Heart right ventricle (tissue), 16 donors: ENCODE results near the gene SHANK2. TPM values are rescaled to one million over a fixed set of nuclear protein-coding genes. Genes with fewer than 3 reads are reported as not detected.

Source experiments
- ATAC-seq, 8 donors: fragments of 200-7000 bp; cut with Tn5 transposase; one replicate each; pipeline ENCODE4 v1.9.1; 2020; ENCODE audit warnings: mild to moderate bottlenecking in 8 of 8, moderate library complexity in 8 of 8, moderate number of reproducible peaks in 1 of 8
- DNase-seq, 2 donors: peaks; one replicate each; pipeline ENCODE4 v3.0.0-alpha.2; 2020
- H3K27ac ChIP-seq, 10 donors: fragments of 200-600 bp; sonication (generic) in 2 of 10; one replicate each; pipeline versions ENCODE4 v1.5.0 to v1.8.0; 2020 to 2022; ENCODE audit warnings: mild to moderate bottlenecking in 3 of 10
- H3K27me3 ChIP-seq, 7 donors: fragments of 200-600 bp; one replicate each; pipeline ENCODE4 v1.8.0; 2021 to 2022; ENCODE audit warnings: mild to moderate bottlenecking in 2 of 7
- H3K36me3 ChIP-seq, 9 donors: fragments of 200-600 bp; sonication (generic) in 1 of 9; one replicate each; pipeline versions ENCODE4 v1.5.0 to v1.8.0; 2020 to 2022; ENCODE audit warnings: mild to moderate bottlenecking in 2 of 9
- H3K4me1 ChIP-seq, 9 donors: fragments of 200-600 bp; sonication (generic) in 1 of 9; one replicate each; pipeline versions ENCODE4 v1.5.0 to v1.8.0; 2020 to 2022; ENCODE audit warnings: mild to moderate bottlenecking in 4 of 9
- H3K4me3 ChIP-seq, 10 donors: fragments of 200-600 bp; sonication (generic) in 2 of 10; one replicate each; pipeline versions ENCODE4 v1.5.0 to v1.8.0; 2020 to 2022; ENCODE audit warnings: mild to moderate bottlenecking in 7 of 10, moderate library complexity in 2 of 10
- H3K9me3 ChIP-seq, 11 donors: fragments of 200-600 bp in 10 of 11; sonication (generic) in 2 of 11; one replicate each; pipeline versions ENCODE4 v1.5.0 to v1.8.0; 2013 to 2022; ENCODE audit warnings: mild to moderate bottlenecking in 2 of 11, control low read depth in 1 of 11, moderate library complexity in 1 of 11
- WGBS, 2 donors: extraction: QIAGEN DNeasy Blood & Tissue Kit; methylation state at CpG; one replicate each; pipeline ENCODE4 v1.1.7; 2013; ENCODE audit warnings: inconsistent platforms in 1 of 2; 5-methylcytosine and 5-hydroxymethylcytosine counted together
- intact Hi-C, 10 donors: fragments of 100-400 bp; cut with DNase I; formaldehyde crosslinking; loops; one replicate each; pipeline versions ENCODE4 v1.11.1 to v1.14.2; 2022
- polyA plus RNA-seq, 2 donors: library from polyadenylated mRNA; stranded (reverse); fragments of 200-250 nt; gene quantifications; one replicate each; pipeline ENCODE4 v1.2.3, GENCODE V29; 2013
- total RNA-seq, 10 donors: library from RNA; stranded (reverse); fragmentation: NEBNext Ultra II Directional in 3 of 10; extraction: Animal tissue kit (Norgen Biotek cat#: 25700) in 3 of 10; gene quantifications; one replicate each; pipeline versions ENCODE4 v1.2.1 to v1.2.4, GENCODE V29; 2021 to 2023
- TF ChIP-seq, protein P1 (sequence below), 9 donors: fragments of 200-600 bp; sonication (generic) in 2 of 9; IDR thresholded peaks; one replicate each; pipeline versions ENCODE4 v1.5.0 to v1.8.0; 2021 to 2022; ENCODE audit warnings: antibody characterized with exemption in 9 of 9, mild to moderate bottlenecking in 5 of 9, moderate library complexity in 1 of 9
- donor health status: Arrhythmogenic right ventricular cardiomyopathy.
- donor health status: ischemic (EF 13 %, LVEDD 7.1; RV severe dilation, severe dysfunction).
- donor health status: healthy with polysubstance abuse.
- donor health status: DM: no; HTN: yes; CAD: no.
- donor health status: DM: no; HTN: no; CAD: no.
- donor health status: ischemic (EF 25% LVEDD 6.9; RV normal size, moderate dysfunction).
- donor health status: ischemic (EF 25% LVEDD 5.7; RV mildly dilated, moderate dysfunction).
- donor health status: healthy.
- donor health status: DM: yes; HTN: yes; CAD: no.
- donor health status: Ischemic cardiomyopathy.
- donor health status: ischemic (EF 35%, LVEDD 5.7; RV mildly dilated, moderate dysfunction).
- donor health status: nonischemic (EF 11% LVEDD 7.7; RV severe dilation, severe dysfunction).
- donor health status: DM: yes; HTN: yes; CAD: no.
- donor health status: PGD.
- donor health status: ischemic (EF 29% LVEDD 5.4; RV normal size, mild dysfunction).
- donor health status: nonischemic (EF 23%, LVEDD 6.1; RV moderate dilation, normal function).

The SHANK2 gene
- total and polyA plus RNA-seq, 12 donors, result under 0.01 to 0.71 (median 0.44) TPM; not detected in 2

DNA sequence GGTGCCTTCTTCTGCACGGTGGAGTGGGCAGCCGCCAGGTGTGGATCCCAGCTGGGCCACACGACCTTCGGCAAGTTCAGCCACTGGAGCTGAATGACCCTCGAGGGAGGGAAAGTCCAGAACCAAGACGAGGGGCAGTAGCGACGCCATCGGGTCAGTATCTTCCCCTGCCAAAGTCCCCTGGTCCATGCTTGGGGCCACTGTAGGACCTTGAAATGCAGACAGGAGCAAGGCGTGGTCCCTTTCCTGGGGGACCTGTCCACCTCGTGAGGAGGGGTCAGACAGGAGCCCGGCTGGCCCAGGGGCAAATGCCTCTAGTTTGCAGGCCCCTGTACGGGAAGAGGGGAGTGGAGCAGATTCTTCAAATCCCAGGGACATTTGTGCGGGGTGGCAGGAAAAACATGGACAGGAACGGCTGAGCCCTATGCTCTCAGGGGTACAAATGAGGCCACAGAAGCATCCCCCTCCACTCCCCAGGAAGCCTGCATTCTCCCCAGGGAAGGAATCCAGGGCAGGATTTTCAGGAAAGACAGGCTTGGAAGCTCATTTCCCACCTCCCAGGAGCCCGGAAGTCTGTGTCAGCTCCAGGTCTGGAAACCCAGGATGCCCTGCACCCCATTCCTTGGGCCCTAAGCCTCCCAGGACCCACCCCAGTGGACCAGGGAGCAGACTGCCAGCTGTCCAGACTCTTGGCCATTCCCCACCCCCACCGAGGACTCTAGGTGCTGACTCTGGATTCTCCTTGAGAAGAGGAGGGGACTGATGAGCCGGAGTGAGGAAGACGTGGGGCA, 6.6 kb downstream of the SHANK2 start:
- Histone ChIP-seq H3K36me3 (no peaks in the 10 kb centered on the region), H3K9me3 (no peaks in the 10 kb centered on the region), H3K27ac (no peak overlapping the region), H3K4me3 (no peak overlapping the region), H3K27me3 (peaks cover 2 to 86% (median 82%) of the 10 kb centered on the region in 7 donors), H3K4me1 (peaks cover 0 to 13% (median 0%) of the 10 kb centered on the region in 9 donors)
- TF ChIP-seq, protein P1, sequence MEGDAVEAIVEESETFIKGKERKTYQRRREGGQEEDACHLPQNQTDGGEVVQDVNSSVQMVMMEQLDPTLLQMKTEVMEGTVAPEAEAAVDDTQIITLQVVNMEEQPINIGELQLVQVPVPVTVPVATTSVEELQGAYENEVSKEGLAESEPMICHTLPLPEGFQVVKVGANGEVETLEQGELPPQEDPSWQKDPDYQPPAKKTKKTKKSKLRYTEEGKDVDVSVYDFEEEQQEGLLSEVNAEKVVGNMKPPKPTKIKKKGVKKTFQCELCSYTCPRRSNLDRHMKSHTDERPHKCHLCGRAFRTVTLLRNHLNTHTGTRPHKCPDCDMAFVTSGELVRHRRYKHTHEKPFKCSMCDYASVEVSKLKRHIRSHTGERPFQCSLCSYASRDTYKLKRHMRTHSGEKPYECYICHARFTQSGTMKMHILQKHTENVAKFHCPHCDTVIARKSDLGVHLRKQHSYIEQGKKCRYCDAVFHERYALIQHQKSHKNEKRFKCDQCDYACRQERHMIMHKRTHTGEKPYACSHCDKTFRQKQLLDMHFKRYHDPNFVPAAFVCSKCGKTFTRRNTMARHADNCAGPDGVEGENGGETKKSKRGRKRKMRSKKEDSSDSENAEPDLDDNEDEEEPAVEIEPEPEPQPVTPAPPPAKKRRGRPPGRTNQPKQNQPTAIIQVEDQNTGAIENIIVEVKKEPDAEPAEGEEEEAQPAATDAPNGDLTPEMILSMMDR (IDR thresholded peaks at IDR 0.05), result no peak
- WGBS, 2 donors, result 36 to 44% methylated on average over 19 of the region's 19 CpGs
- no peak for DNase-seq
- intact Hi-C loops, result no loop called here
- no peak for ATAC-seq

DNA sequence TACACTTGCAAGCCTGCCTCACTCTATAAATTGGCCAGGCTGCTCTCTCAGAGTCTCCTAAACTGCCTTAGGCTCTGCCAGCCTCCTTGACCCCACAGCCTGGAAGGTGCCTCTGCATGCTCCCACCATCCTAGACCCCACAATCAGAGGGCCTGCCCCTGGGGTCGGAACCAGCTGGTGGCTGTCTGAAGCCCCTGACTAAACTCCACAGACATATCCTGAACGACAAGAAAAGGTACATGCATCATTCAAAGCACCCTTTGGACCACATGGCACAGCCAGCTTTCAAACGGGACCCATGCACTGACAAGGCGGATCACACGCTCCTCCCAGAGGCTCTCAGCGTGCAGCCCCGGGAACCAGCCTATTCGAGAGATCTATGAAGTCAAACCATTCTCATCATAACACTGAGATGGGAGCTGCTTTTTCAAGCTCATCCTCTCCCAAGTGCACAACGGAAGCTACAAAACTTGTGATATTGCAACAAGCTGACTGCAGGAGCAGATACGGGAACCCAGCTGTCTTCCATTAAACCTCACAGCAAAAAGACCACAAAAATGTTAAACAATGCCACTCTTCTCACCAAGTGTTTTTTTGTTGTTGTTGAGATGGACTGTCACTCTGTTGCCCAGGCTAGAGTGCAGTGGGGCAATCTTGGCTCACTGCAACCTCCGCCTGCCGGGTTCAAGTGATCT, 8.1 kb downstream of the SHANK2 start:
- intact Hi-C loops, result no loop called here
- Histone ChIP-seq H3K27ac (no peak overlapping the region), H3K4me3 (no peak overlapping the region), H3K27me3 (peaks cover 0 to 86% (median 74%) of the 10 kb centered on the region in 7 donors), H3K36me3 (no peaks in the 10 kb centered on the region), H3K9me3 (no peaks in the 10 kb centered on the region), H3K4me1 (peaks cover 0 to 9% (median 0%) of the 10 kb centered on the region in 9 donors)
- 73 to 82% methylated on average over 12 of the region's 12 CpGs for WGBS, 2 donors
- DNase-seq, result no peak
- TF ChIP-seq, protein P1 (IDR thresholded peaks at IDR 0.05), result no peak
- ATAC-seq, result no peak

DNA sequence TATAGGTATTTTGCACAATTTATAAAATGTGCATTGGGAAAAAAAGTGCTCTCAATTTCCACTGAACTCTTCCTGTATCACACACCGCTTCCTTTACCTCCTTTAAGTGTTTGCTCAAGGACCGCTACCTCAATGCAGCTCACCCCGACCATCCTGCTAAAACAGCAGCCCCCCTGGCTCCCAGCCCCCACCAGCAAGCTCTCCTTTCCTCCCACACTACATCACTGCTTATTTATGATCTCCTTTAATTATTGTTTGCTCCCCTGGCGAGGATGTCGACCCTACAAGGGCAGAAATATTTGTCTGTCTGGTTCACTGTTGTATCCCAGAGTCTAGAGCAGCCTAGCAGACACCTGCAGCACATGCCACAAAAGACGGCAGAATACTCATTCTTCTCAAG, 10.0 kb downstream of the SHANK2 start:
- intact Hi-C loops, result no loop called here
- no peaks in the 10 kb centered on the region for H3K9me3 ChIP-seq
- 76 to 78% methylated on average over 6 of the region's 6 CpGs for WGBS, 2 donors
- H3K4me1 ChIP-seq, result peaks cover 0 to 6% (median 0%) of the 10 kb centered on the region in 9 donors
- no peak for ATAC-seq
- H3K27ac ChIP-seq, result no peak overlapping the region
- no peak overlapping the region for H3K4me3 ChIP-seq
- H3K27me3 ChIP-seq, result peaks cover 0 to 82% (median 67%) of the 10 kb centered on the region in 7 donors
- no peaks in the 10 kb centered on the region for H3K36me3 ChIP-seq
- no peak for DNase-seq
- TF ChIP-seq, protein P1 (IDR thresholded peaks at IDR 0.05), result no peak

DNA sequence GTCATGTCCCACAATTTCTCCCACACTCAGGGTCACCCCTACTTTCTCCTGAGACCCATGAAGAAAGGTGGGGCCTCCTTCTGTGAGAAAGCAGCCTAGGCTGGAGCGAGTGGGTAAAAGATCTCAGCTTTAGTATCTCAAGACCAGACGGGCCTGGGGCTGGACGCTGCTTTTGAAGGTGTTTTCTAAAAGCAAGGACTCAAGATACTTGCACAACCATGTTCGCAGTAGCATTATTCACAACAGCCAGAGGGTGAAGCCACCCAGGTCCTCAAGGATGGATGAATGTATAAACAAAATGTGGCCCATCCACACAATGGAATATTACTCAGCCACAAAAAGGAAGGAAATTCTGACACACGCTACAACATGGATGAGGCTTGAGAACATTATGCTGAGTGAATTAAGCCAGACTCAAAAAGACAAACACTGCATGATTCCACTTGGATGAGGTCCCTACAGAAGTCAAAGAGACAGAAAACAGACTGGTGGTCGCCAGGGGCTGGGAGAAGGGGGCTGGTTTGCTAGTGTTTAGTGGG, 10.6 kb downstream of the SHANK2 start:
- no peaks in the 10 kb centered on the region for H3K36me3 ChIP-seq
- WGBS, 2 donors, result 89 to 94% methylated on average over 6 of the region's 6 CpGs
- no peak overlapping the region for H3K4me3 ChIP-seq
- peaks cover 0 to 83% (median 61%) of the 10 kb centered on the region in 7 donors for H3K27me3 ChIP-seq
- no peak overlapping the region for H3K27ac ChIP-seq
- no peaks in the 10 kb centered on the region for H3K9me3 ChIP-seq
- ATAC-seq (no peak), DNase-seq (no peak)
- intact Hi-C loops, result no loop called here
- TF ChIP-seq, protein P1 (IDR thresholded peaks at IDR 0.05), result no peak
- H3K4me1 ChIP-seq, result peaks cover 0 to 6% (median 0%) of the 10 kb centered on the region in 9 donors
